GM23338 (cell line): Measurements from ENCODE around the gene SIGLEC7. TPM values are rescaled to one million over a fixed set of nuclear protein-coding genes. Genes with fewer than 3 reads are reported as not detected.

Source experiments
- ATAC-seq: fragments of 200-7000 bp; cut with Tn5 transposase; 3 replicates; pipeline ENCODE4 v1.9.1; 2020
- DNase-seq: peaks from one replicate; pipeline ENCODE4 v3.0.0-alpha.2; 2015; ENCODE audit warnings: low spot score
- H2AFZ ChIP-seq: fragments of 200-600 bp; sonication (generic); 2 replicates; pipeline ENCODE4 v1.8.0; 2016; ENCODE audit warnings: antibody characterized with exemption, mild to moderate bottlenecking, moderate library complexity
- H3F3A ChIP-seq: fragments of 200-600 bp; sonication (generic); replicated peaks from 2 replicates; pipeline ENCODE4 v1.8.0; 2017; ENCODE audit warnings: antibody characterized with exemption, mixed run types, low read depth
- H3K27ac ChIP-seq: fragments of 200-600 bp; sonication (generic); 2 replicates; pipeline ENCODE4 v1.6.1; 2016; ENCODE audit warnings: low read depth
- H3K27me3 ChIP-seq: fragments of 200-600 bp; sonication (generic); 2 replicates; pipeline ENCODE4 v1.8.0; 2016; ENCODE audit warnings: mild to moderate bottlenecking, mixed run types, moderate library complexity; ENCODE audit not compliant: insufficient read depth
- H3K36me3 ChIP-seq: fragments of 200-600 bp; sonication (generic); 2 replicates; pipeline ENCODE4 v1.8.0; 2016; ENCODE audit warnings: mild to moderate bottlenecking; ENCODE audit not compliant: insufficient read depth
- H3K4me1 ChIP-seq: fragments of 200-600 bp; sonication (generic); 2 replicates; pipeline ENCODE4 v1.8.0; 2016; ENCODE audit warnings: mild to moderate bottlenecking, moderate library complexity; ENCODE audit not compliant: insufficient read depth
- H3K4me2 ChIP-seq: fragments of 200-600 bp; sonication (generic); 2 replicates; pipeline ENCODE4 v1.7.1; 2017; ENCODE audit warnings: mixed run types
- H3K4me3 ChIP-seq: fragments of 200-600 bp; sonication (generic); 2 replicates; pipeline ENCODE4 v1.6.1; 2016; ENCODE audit warnings: mixed run types
- H3K79me2 ChIP-seq: fragments of 200-600 bp; sonication (generic); replicated peaks from 2 replicates; pipeline ENCODE4 v1.8.0; 2017; ENCODE audit warnings: mild to moderate bottlenecking; ENCODE audit not compliant: insufficient read depth
- H3K9me2 ChIP-seq: fragments of 200-600 bp; sonication (generic); 2 replicates; pipeline ENCODE4 v1.8.0; 2017; ENCODE audit not compliant: insufficient read depth
- H4K20me1 ChIP-seq: fragments of 200-600 bp; sonication (generic); replicated peaks from 2 replicates; pipeline ENCODE4 v1.8.0; 2017; ENCODE audit warnings: mild to moderate bottlenecking; ENCODE audit not compliant: insufficient read depth
- H3K27ac Mint-ChIP-seq: 2 replicates; pipeline ENCODE4 v1.8.0; 2020; ENCODE audit warnings: inconsistent platforms, mild to moderate bottlenecking, moderate library complexity, mixed read lengths
- H3K27me3 Mint-ChIP-seq: 3 replicates; pipeline ENCODE4 v1.8.0; 2022; ENCODE audit warnings: low read depth, mild to moderate bottlenecking, moderate library complexity, mixed read lengths, inconsistent platforms; ENCODE audit not compliant: insufficient read depth, poor library complexity
- H3K36me3 Mint-ChIP-seq: 3 replicates; pipeline ENCODE4 v1.8.0; 2021; ENCODE audit warnings: low read depth, mild to moderate bottlenecking, inconsistent platforms, moderate library complexity, mixed read lengths
- H3K4me1 Mint-ChIP-seq: 3 replicates; pipeline ENCODE4 v1.8.0; 2020; ENCODE audit warnings: mild to moderate bottlenecking, inconsistent platforms, mixed read lengths
- H3K4me3 Mint-ChIP-seq: 3 replicates; pipeline ENCODE4 v1.8.0; 2021; ENCODE audit warnings: moderate library complexity, mild to moderate bottlenecking, inconsistent platforms, mixed read lengths
- H3K9me3 Mint-ChIP-seq: 3 replicates; pipeline ENCODE4 v1.8.0; 2020; ENCODE audit warnings: moderate library complexity, mild to moderate bottlenecking, inconsistent platforms, mixed read lengths
- CREB1 ChIP-seq: fragments of 250-450 bp; sonication (Bioruptor Pico); IDR thresholded peaks from 2 replicates; pipeline ENCODE4 v1.5.0; 2020; ENCODE audit warnings: low read depth, mild to moderate bottlenecking, moderate library complexity
- CTCF ChIP-seq, 2 experiments: fragments of 200-600 bp in 1 of 2; sonication (generic) in 1 of 2; conservative IDR thresholded peaks; 2 replicates each; pipeline versions ENCODE4 v1.5.1 to v1.6.1; 2016 to 2017; ENCODE audit warnings: antibody characterized with exemption in 2 of 2, low read depth in 2 of 2, mild to moderate bottlenecking in 2 of 2, moderate library complexity in 1 of 2
- ETS1 ChIP-seq: IDR thresholded peaks from 2 replicates; pipeline ENCODE4 v1.6.1; 2016; ENCODE audit warnings: antibody characterized with exemption
- EZH2 ChIP-seq: fragments of 200-600 bp; sonication (generic); IDR thresholded peaks from one replicate; pipeline ENCODE4 v1.8.0; 2017; ENCODE audit warnings: antibody characterized with exemption, mild to moderate bottlenecking, low read depth; ENCODE audit not compliant: unreplicated experiment
- EZH2phosphoT487 ChIP-seq: fragments of 200-600 bp; sonication (generic); IDR thresholded peaks from one replicate; pipeline ENCODE4 v1.8.1; 2018; ENCODE audit warnings: antibody characterized with exemption; ENCODE audit not compliant: unreplicated experiment
- JUNB ChIP-seq: IDR thresholded peaks from one replicate; pipeline ENCODE4 v1.6.1; 2016; ENCODE audit warnings: antibody characterized with exemption; ENCODE audit not compliant: unreplicated experiment
- NANOG ChIP-seq: IDR thresholded peaks from 2 replicates; pipeline ENCODE4 v1.6.1; 2016; ENCODE audit warnings: antibody characterized with exemption, borderline replicate concordance
- POLR2AphosphoS5 ChIP-seq: IDR thresholded peaks from 2 replicates; pipeline ENCODE4 v1.6.1; 2016; ENCODE audit warnings: antibody characterized with exemption, low read depth
- REST ChIP-seq: IDR thresholded peaks from one replicate; pipeline ENCODE4 v1.6.1; 2018; ENCODE audit warnings: antibody characterized with exemption; ENCODE audit not compliant: unreplicated experiment
- STAT1 ChIP-seq: IDR thresholded peaks from one replicate; pipeline ENCODE4 v1.6.1; 2016; ENCODE audit warnings: antibody characterized with exemption; ENCODE audit not compliant: unreplicated experiment
- ZNF114 ChIP-seq: fragments of 250-450 bp; sonication (Bioruptor Pico); IDR thresholded peaks from 2 replicates; pipeline ENCODE4 v1.5.0; 2020; ENCODE audit warnings: mild to moderate bottlenecking, moderate library complexity
- ZNF331 ChIP-seq: fragments of 250-450 bp; sonication (Bioruptor Pico); IDR thresholded peaks from 2 replicates; pipeline ENCODE4 v1.5.0; 2020; ENCODE audit warnings: low read depth, mild to moderate bottlenecking, moderate library complexity
- ZNF462 ChIP-seq: fragments of 250-450 bp; sonication (Bioruptor Pico); IDR thresholded peaks from 2 replicates; pipeline ENCODE4 v1.5.0; 2020; ENCODE audit warnings: mild to moderate bottlenecking, moderate library complexity
- polyA plus RNA-seq: library from polyadenylated mRNA; unstranded; fragments of >200 nt; fragmentation: Nextera tagmentation; extraction: Ambion mirVana; gene quantifications from 2 replicates; pipeline ENCODE4 v1.2.1, GENCODE V29; 2016
- total RNA-seq: library from RNA; depleted of rRNA; stranded (reverse); fragments of >200 nt; shearing (Covaris generic); gene quantifications from 2 replicates; pipeline ENCODE4 v1.2.3, GENCODE V29; 2014

SIGLEC7 gene
- total and polyA plus RNA-seq, 2 experiments from 2014 or later: not detected

GRCh38 chr19:51100601-51101000, 41.5 kb upstream of the SIGLEC7 start:
- H3K27me3 ChIP-seq: no peaks in the 10 kb centered on the region; the same call in 1 of the 2 replicates

More at GRCh38 chr19:51100601-51101000, 41.5 kb upstream of the SIGLEC7 start:
- Histone ChIP-seq H3K9me2 (no peaks in the 10 kb centered on the region), H3K27ac (no peak overlapping the region), H3K4me3 (no peak overlapping the region), H3K79me2 (peaks cover 6% of the 10 kb centered on the region; the same call in 1 of the 2 replicates), H4K20me1 (peaks cover 7% of the 10 kb centered on the region; the same call in 1 of the 2 replicates), H3K4me1 (peaks cover 7% of the 10 kb centered on the region; the same call in 1 of the 2 replicates), H2AFZ (no peak overlapping the region), H3K4me2 (no peak overlapping the region), H3F3A (peaks cover 5% of the 10 kb centered on the region; the same call in 1 of the 2 replicates), H3K36me3 (peaks cover 4% of the 10 kb centered on the region; the same call in 1 of the 2 replicates)
- H3K4me1 Mint-ChIP-seq: no peaks in the 10 kb centered on the region; the same call in 1 of the 3 replicates
- DNase-seq: no peak
- H3K9me3 Mint-ChIP-seq: peaks cover 4% of the 10 kb centered on the region; the same call in 1 of the 3 replicates
- H3K36me3 Mint-ChIP-seq: peaks cover 20% of the 10 kb centered on the region
- no peak overlapping the region for H3K27ac Mint-ChIP-seq
- ATAC-seq: no peak
- peaks cover 8% of the 10 kb centered on the region for H3K27me3 Mint-ChIP-seq
- TF ChIP-seq ZNF114 (CRISPR knock-in tag) (no peak), REST (no peak), CTCF (conservative IDR thresholded peaks at IDR 0.05; ENCODE audit: low read depth in 2 of 2) (no peak), EZH2phosphoT487 (no peak), STAT1 (no peak), CREB1 (CRISPR knock-in tag) (no peak), JUNB (no peak), NANOG (no peak), ETS1 (no peak), EZH2 (no peak), POLR2AphosphoS5 (no peak), ZNF462 (CRISPR knock-in tag) (no peak), ZNF331 (CRISPR knock-in tag) (no peak)
- no peak overlapping the region for H3K4me3 Mint-ChIP-seq
